HG03066 (cell line): ENCODE data around the gene NLRC5.
"Not testable (repeated sequence)": the region's sequence is repeated elsewhere in the genome, so short reads cannot be mapped to it uniquely, and the experiment has no call there.

ENCODE experiments used
- ATAC-seq: cut with Tn5 transposase; IDR thresholded peaks from one replicate; pipeline ENCODE4 v1.9.1; 2021; ENCODE audit warnings: low read depth; ENCODE audit not compliant: unreplicated experiment

NLRC5 gene

DNA sequence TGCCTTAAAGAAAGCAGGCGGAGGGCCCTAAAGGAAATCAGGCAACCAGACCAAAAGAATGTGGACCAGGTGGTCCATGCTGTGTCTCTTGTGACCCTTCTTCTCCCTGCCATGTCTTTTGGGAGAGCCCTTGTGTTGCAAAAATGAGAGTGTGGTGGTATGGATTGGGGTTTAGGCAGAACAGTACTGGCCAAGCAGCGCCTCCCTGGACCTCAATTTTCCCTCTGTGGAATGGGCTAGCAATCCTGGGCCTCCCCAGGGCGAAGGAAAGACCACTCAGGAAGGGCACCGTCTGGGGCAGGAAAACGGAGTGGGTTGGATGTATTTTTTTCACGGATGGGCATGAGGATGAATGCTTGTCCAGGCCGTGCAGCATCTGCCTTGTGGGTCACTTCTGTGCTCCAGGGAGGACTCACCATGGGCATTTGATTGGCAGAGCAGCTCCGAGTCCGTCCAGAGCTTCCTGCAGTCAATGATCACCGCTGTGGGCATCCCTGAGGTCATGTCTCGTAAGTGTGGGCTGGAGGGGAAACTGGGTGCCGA is 7.6 kb upstream of the NLRC5 start:
- no peak for ATAC-seq

GRCh38 chr16:56982695-56983094 is 6.7 kb upstream of the NLRC5 start:
- no peak for ATAC-seq

DNA sequence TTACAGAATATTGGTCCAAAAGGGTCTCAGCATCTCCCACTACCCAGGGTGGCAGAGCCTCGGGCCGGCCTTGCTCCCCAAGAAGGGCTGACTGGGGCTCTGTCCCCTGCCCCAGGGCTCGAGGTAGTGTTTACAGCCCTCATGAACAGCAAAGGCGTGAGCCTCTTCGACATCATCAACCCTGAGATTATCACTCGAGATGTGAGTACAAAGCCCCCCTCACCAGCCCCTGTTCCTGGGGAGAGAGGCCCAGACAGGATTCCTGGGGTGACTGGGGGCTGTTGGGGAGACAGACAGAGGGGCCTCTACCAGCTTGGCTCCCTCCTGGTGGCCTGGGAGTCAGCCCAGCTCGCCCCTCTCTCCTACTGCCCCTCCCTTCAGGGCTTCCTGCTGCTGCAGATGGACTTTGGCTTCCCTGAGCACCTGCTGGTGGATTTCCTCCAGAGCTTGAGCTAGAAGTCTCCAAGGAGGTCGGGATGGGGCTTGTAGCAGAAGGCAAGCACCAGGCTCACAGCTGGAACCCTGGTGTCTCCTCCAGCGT is 6.1 kb upstream of the NLRC5 start:
- ATAC-seq, result no peak

DNA sequence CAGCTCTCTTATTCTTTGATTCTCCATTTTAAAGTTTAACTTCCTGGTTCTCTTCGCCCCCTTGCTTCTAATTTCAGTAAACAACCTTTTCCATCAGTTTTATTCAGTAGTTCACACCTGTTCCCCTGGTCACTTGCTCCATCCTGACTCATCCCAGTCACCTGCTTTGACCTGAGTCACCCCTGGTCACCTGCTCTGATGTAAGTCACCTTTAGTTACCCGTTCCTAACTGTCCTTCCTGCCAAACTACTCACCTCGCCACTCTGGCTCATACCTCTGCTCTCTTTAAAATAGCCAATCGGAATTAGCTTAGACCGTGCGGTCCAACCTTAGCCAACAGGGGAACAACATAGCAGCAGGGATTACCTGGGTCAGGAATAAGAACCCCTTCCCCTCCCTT is 4.7 kb upstream of the NLRC5 start:
- ATAC-seq, result no peak

DNA sequence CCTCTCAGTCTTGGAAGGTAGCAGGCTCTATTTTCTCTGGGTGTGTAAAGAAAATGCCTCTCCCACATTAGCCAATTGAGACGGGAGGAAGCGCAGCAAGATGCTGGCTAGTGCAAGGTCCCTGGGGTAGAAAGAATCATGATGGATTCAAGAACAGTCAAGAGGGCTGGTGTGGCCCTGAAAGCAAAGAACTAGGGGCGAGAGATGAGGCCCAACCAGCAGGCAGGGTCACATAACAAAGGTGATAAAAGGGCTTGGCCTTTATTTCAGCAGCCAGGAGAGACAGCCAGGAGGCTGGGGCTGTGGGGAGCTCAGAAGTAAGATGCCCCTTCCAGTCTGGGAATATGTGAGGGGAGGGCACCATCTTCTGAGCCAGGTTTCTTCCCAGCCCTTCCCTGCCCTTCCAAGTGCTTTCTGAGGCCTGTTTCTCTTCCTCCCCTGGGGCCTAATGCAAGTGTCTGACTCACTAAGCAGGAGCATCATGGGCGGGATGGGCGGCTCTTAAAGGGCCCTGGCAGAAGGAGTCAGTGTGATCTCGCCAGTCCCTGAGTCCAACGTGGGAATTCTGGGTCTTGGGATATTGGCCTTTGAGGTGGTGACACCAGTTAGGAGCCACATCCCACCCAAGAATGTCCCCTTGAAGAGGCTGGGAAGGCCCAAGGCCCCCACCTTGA is 3.9 kb upstream of the NLRC5 start:
- ATAC-seq, result no peak

- ATAC-seq, result no peak
These were observed 3.4 kb upstream of the NLRC5 start for GRCh38 chr16:56985962-56986360.

DNA sequence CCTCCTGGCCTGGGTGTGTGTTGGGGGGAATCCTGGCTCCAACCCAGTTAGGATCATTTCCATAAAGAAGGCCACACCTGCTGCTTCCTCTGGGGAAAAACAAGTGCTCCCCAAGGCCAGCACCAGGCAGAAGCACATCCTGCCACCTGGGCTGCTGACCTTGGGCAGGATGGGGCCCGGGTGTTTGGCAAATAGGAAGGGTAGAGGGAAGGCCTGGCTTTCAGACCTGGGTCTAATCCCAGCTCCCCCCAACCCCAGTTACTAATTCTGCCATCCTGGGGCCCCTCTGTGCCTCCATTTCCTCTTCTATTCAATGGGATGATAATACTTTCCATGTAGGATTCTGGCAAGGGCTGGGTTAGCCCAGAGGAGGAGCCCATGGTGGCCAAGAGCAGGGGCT is 3.0 kb upstream of the NLRC5 start:
- no peak for ATAC-seq

- not testable (repeated sequence) for ATAC-seq
These were observed 2.4 kb upstream of the NLRC5 start for GRCh38 chr16:56986908-56987307.

GRCh38 chr16:56987692-56988091 is 1.7 kb upstream of the NLRC5 start:
- no peak for ATAC-seq

- ATAC-seq, result no peak
These were observed 1.0 kb upstream of the NLRC5 start for GRCh38 chr16:56988161-56988947.

GRCh38 chr16:56989988-56990387 is 631 bp downstream of the NLRC5 start:
- ATAC-seq, result no peak

DNA sequence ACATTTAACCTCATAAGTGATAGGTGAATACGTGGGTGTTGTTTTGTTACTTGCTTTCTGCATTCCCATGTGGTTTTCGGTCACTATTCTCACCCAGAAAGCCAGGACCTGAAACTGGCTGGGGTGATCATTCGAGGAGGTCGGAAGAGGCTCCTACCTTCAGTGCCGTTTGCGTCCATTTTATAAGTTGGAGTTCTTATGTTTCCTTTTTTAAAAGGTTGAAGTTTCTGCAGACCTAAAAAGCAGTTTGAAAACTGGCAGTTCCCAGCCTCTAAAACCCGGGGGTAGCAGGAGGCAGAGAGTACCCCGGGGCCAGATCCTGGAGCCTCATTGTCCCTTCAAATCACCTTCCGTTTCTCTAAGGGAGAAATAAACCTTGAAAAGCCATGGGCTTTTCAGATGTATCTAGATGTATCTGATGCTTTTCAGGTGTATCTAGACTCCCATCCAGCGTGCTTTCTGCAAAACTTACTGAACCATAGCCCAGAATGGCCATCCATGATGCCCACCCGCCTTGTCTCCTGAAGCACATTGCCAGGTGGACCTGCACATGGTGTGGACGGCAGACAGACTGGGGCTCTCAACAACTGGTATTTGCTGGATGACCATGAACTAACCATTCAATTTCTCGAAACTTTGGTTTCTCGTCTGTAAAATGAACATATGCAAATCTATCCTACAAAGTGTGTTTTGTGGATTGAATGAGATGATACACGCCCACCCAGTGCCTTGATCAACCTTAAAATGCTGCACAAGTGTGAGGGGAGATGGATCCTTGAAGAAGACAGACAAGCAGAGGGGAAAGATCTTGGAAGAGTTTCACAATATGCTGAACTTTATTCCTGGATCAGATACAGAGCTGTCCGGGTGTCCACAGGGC is 1.3 kb downstream of the NLRC5 start:
- ATAC-seq, result no peak

GRCh38 chr16:56992431-56992830 is 3.1 kb downstream of the NLRC5 start:
- not testable (repeated sequence) for ATAC-seq

DNA sequence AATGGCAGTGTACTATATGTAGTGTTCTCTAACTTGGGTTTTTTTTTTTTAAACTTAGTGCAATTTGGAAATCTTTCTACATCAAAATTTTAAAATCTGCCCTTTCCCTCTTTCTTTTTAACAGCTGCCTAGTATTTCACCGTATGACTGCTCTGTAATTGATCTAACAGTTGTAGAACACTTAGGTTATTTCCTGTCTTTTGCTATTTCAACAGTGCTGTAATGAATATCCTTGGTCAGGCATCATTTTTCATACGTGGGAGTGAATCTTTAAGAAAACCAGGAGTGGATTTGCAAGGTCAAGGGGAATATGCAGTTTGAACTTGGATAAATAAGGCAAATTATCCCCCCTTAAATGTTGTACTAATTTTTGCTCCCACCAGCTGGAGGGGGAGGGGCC is 3.8 kb downstream of the NLRC5 start:
- ATAC-seq, result no peak

DNA sequence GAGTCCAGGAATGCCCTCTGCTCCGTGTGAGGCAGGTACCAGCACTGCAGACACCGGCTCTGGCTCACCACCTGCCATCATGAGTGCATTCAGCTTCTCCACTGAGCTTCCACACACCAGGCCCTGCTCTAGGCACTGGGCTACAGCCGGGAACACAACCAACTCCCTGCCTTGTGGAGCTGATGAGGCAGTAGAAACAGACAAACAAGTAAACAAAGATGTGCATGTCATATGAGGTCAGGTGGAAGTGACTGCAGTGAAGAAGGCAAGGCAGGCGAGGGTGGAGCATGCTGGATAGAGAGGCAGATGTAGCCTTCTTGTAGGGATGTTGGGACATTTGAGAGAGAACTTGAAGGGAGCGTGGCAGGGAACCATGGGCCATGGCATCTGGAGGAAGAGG is 5.0 kb downstream of the NLRC5 start:
- no peak for ATAC-seq

DNA sequence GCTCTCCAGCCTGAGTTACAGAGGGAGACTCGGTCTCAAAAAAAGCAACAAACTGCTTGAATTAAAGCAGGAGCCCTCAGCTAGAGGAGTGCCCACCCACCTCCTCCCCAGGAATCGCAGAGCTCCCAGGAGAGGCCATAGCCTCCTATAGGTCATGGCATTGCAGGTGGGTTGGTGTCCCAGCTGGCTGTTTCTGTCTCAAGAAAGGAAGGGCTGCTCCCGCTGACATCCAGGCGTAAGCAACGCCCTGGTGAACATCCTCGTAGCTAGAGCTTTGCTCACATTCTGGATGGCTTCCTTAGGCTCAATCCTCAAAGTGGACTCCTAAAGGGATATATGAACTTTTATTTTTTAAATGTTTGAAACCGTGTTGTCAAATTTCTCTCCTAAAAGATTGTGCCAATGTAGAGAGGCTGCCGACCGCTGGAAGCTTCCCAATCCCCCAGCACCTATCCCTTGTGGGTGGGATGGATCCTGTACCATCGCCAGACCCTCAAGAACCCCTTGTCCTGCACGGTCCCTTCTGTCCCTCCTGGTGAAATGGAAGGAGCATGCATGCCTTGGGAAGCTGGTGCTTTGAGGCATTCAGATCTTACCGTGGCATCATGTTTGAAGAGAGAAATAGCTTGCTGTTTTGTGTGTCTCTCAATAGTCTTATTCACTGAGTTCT is 5.9 kb downstream of the NLRC5 start:
- no peak for ATAC-seq

GRCh38 chr16:56997264-56997663 is 7.9 kb downstream of the NLRC5 start:
- ATAC-seq, result no peak

DNA sequence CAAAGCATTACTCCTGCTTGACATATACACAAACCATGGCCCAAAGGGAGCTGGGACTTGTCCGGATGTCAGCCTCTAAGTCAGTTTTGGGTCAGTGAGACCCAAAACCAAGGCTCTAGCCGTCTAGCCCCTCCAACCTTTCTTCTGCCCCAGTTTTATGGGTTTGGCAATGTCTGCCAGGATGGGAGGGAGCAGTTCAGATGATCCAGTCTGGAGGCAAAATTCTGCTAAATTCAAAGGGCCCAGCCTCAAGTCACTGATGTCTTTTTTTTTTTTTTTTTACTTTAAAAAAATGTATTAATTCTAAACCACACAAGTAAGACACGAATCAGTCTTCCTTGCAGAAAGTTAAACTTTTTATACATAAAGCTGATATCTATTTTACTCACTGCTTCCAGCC is 8.6 kb downstream of the NLRC5 start:
- ATAC-seq, result no peak

DNA sequence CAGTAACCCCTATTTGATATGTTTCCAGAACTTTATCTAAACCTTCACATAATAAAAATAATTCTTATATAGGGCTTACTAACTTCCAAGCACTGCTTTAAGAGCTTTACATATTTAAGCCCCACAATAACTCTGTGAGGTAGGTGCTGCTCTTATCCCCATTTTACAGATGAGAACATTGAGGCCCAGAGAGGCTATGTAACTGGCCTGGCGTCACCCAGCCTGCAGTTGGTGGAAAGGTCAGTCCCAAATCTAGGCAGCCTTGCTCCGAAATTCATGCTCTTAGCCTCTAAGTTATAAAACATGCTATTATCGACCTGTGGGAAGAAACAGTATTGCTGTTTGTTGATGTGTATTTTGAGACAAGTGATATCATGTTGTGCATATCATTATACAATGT is 9.0 kb downstream of the NLRC5 start:
- ATAC-seq, result no peak

DNA sequence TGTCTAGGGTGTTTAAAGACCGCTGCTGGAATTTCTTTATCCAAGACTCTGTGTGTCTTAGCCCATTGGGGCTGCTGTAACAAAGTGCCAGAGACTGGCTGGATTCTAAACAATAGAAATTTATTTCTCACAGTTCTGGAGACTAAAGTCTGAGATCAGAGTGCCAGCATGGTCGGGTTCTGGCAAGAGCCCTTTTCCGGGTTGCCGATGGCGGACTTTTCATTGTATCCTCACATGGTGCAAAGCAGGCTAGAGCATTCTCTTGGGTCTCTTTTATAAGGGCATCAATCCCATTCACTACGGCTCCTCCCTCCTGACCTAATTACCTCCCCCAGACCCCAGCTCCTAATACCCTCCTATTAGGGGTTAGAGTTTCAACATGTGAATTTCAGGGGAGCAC is 9.5 kb downstream of the NLRC5 start:
- ATAC-seq, result no peak
